Natural killer cell (primary cell): ENCODE results near the gene CCDC12. TPM values are rescaled to one million over a fixed set of nuclear protein-coding genes. Genes with fewer than 3 reads are reported as not detected.
A peak's percentile ranks its signal among the peaks of the same experiment; 100 is the strongest.
"Not testable (repeated sequence)": the region's sequence is repeated elsewhere in the genome, so short reads cannot be mapped to it uniquely, and the experiment has no call there.

Source experiments
- ATAC-seq, 3 donors: fragments of 150-1000 bp in 2 of 3; fragments of 200-7000 bp in 1 of 3; cut with Tn5 transposase; 1 replicate in 1 of 3; 2 replicates in 2 of 3; pipeline ENCODE4 v1.10.0; 2021; ENCODE audit warnings: mild to moderate bottlenecking in 2 of 3, moderate library complexity in 2 of 3
- DNase-seq, 2 donors: peaks; one replicate each; pipeline versions ENCODE4 v3.0.0 to v3.0.0-alpha.2; 2013 to 2021; ENCODE audit warnings: mixed read lengths in 1 of 2
- H3K27ac ChIP-seq: one replicate; pipeline ENCODE4 v1.5.1; 2013; ENCODE audit warnings: mild to moderate bottlenecking, low read length
- H3K27me3 ChIP-seq: one replicate; pipeline ENCODE4 v1.6.1; 2013; ENCODE audit warnings: low read length; ENCODE audit not compliant: control insufficient read depth, insufficient read depth
- H3K36me3 ChIP-seq: one replicate; pipeline ENCODE4 v1.6.1; 2013; ENCODE audit warnings: low read length; ENCODE audit not compliant: control insufficient read depth, insufficient read depth
- H3K4me1 ChIP-seq: one replicate; pipeline ENCODE4 v1.6.1; 2013; ENCODE audit warnings: low read length; ENCODE audit not compliant: control insufficient read depth, insufficient read depth
- H3K4me3 ChIP-seq: one replicate; pipeline ENCODE4 v1.5.1; 2013; ENCODE audit warnings: low read length
- H3K9me3 ChIP-seq: one replicate; pipeline ENCODE4 v1.6.1; 2013; ENCODE audit warnings: low read length; ENCODE audit not compliant: control insufficient read depth, insufficient read depth
- H3K27ac Mint-ChIP-seq, 2 donors: one replicate each; pipeline ENCODE4 v1.8.0; 2022; ENCODE audit warnings: mild to moderate bottlenecking in 2 of 2, mixed read lengths in 2 of 2, moderate library complexity in 1 of 2
- H3K27me3 Mint-ChIP-seq, 2 donors: one replicate each; pipeline ENCODE4 v1.8.0; 2022; ENCODE audit warnings: low read depth in 2 of 2, mixed read lengths in 2 of 2
- H3K36me3 Mint-ChIP-seq: one replicate; pipeline ENCODE4 v1.8.0; 2022; ENCODE audit warnings: mixed read lengths
- H3K4me1 Mint-ChIP-seq, 2 donors: one replicate each; pipeline ENCODE4 v1.8.0; 2022; ENCODE audit warnings: mixed read lengths in 2 of 2
- H3K4me3 Mint-ChIP-seq: one replicate; pipeline ENCODE4 v1.8.0; 2022; ENCODE audit warnings: mild to moderate bottlenecking, moderate library complexity, mixed read lengths
- H3K9me3 Mint-ChIP-seq, 2 donors: one replicate each; pipeline ENCODE4 v1.8.0; 2022; ENCODE audit warnings: mixed read lengths in 2 of 2
- WGBS: methylation state at CpG from one replicate; pipeline ENCODE4 v1.1.7; 2013; ENCODE audit warnings: missing lambda C conversion rate; ENCODE audit not compliant: insufficient coverage; 5-methylcytosine and 5-hydroxymethylcytosine counted together
- intact Hi-C: fragments of 100-400 bp; cut with micrococcal nuclease; formaldehyde crosslinking; loops from one replicate; pipeline ENCODE4 v1.14.2; 2022
- total RNA-seq, 4 donors: library from RNA; stranded (reverse); fragments of 120-200 nt in 1 of 4; gene quantifications; one replicate each; pipeline versions ENCODE4 v1.2.3 to v1.2.4, GENCODE V29; 2013 to 2022
- TF ChIP-seq, protein P1 (sequence below): fragments of 200-600 bp; IDR thresholded peaks from one replicate; pipeline ENCODE4 v1.8.0; 2022; ENCODE audit warnings: antibody characterized with exemption

Gene CCDC12
- total RNA-seq, 3 donors from 2014 or later (not counting 1 experiment from before 2014, with no cell fraction given): 104 to 114 (median 111) TPM

DNA sequence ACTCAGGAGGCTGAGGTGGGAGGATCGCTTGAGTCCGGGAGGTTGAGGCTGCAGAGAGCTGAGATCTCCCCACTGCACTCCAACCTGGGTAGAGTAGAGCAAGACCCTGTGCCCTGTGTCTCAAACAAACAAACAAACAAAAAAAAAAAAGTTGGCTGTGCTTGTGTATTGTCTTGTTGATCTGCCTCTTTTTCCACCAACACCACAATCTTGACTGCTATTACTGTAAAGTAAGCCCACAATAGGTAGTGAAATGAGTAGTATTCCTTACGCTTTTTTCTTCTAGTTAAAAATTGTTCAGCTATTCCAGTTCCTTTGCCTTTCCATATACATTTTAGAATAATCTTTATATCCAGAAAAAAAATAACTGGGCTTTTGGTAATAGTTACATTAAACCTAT is 63.6 kb downstream of the CCDC12 start:
- TF ChIP-seq, protein P1, sequence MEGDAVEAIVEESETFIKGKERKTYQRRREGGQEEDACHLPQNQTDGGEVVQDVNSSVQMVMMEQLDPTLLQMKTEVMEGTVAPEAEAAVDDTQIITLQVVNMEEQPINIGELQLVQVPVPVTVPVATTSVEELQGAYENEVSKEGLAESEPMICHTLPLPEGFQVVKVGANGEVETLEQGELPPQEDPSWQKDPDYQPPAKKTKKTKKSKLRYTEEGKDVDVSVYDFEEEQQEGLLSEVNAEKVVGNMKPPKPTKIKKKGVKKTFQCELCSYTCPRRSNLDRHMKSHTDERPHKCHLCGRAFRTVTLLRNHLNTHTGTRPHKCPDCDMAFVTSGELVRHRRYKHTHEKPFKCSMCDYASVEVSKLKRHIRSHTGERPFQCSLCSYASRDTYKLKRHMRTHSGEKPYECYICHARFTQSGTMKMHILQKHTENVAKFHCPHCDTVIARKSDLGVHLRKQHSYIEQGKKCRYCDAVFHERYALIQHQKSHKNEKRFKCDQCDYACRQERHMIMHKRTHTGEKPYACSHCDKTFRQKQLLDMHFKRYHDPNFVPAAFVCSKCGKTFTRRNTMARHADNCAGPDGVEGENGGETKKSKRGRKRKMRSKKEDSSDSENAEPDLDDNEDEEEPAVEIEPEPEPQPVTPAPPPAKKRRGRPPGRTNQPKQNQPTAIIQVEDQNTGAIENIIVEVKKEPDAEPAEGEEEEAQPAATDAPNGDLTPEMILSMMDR: no peak
- Histone ChIP-seq H3K4me1 (peaks cover 31% of the 10 kb centered on the region), H3K27me3 (no peaks in the 10 kb centered on the region), H3K27ac (no peak overlapping the region), H3K36me3 (peaks cover 16% of the 10 kb centered on the region), H3K4me3 (no peak overlapping the region), H3K9me3 (no peaks in the 10 kb centered on the region)
- Mint-ChIP-seq H3K4me3 (no peak overlapping the region), H3K36me3 (peaks cover 5% of the 10 kb centered on the region), H3K27me3 (no peaks in the 10 kb centered on the region), H3K4me1 (peaks cover 38 to 42% of the 10 kb centered on the region in 2 donors), H3K9me3 (no peaks in the 10 kb centered on the region), H3K27ac (no peak overlapping the region)
- ATAC-seq (no peak), DNase-seq (no peak)
- intact Hi-C loops: no loop called here
- WGBS: 100% methylated on average over 2 of the region's 3 CpGs

DNA sequence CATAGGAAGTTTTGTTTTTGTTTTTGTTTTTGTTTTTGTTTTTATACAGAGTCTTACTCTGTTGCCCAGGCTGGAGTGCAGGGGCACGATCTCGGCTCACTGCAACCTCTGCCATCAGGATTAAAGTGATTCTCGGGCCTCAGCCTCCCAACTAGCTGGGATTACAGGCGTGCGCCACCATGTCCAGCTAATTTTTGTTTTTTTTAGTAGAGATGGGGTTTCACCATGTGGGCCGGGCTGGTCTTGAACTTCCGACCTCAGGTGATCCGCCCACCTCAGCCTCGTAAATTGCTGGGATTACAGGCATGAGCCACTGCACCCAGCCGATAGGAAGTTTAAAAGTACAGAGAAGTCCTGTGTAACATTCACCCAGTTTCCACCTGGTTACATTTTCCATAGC is 65.6 kb downstream of the CCDC12 start:
- peaks cover 27 to 28% of the 10 kb centered on the region in 2 donors for H3K4me1 Mint-ChIP-seq
- 96% methylated on average over 10 of the region's 10 CpGs for WGBS
- H3K27ac Mint-ChIP-seq, H3K4me3 ChIP-seq, H3K27me3 Mint-ChIP-seq, H3K27me3 ChIP-seq, intact Hi-C loops, H3K36me3 ChIP-seq, ATAC-seq, H3K36me3 Mint-ChIP-seq, H3K27ac ChIP-seq, H3K9me3 ChIP-seq, H3K4me3 Mint-ChIP-seq, DNase-seq, H3K9me3 Mint-ChIP-seq: not testable (repeated sequence)
- H3K4me1 ChIP-seq: peaks cover 30% of the 10 kb centered on the region

- Histone ChIP-seq H3K27me3 (no peaks in the 10 kb centered on the region), H3K4me3 (no peak overlapping the region), H3K36me3 (no peaks in the 10 kb centered on the region), H3K9me3 (no peaks in the 10 kb centered on the region), H3K27ac (no peak overlapping the region), H3K4me1 (peaks cover 24% of the 10 kb centered on the region)
- H3K4me1 Mint-ChIP-seq: peaks cover 20 to 22% of the 10 kb centered on the region in 2 donors
- WGBS: 82% methylated on average over 6 of the region's 6 CpGs
- no peak for DNase-seq
- intact Hi-C loops: no loop called here
- ATAC-seq: no peak
- H3K27ac Mint-ChIP-seq: no peak overlapping the region
- H3K4me3 Mint-ChIP-seq: no peak overlapping the region
- no peaks in the 10 kb centered on the region for H3K9me3 Mint-ChIP-seq
- no peaks in the 10 kb centered on the region for H3K36me3 Mint-ChIP-seq
- TF ChIP-seq, protein P1: no peak
- no peaks in the 10 kb centered on the region for H3K27me3 Mint-ChIP-seq
Measured at GRCh38 chr3:46910166-46910760, 66.3 kb downstream of the CCDC12 start.

DNA sequence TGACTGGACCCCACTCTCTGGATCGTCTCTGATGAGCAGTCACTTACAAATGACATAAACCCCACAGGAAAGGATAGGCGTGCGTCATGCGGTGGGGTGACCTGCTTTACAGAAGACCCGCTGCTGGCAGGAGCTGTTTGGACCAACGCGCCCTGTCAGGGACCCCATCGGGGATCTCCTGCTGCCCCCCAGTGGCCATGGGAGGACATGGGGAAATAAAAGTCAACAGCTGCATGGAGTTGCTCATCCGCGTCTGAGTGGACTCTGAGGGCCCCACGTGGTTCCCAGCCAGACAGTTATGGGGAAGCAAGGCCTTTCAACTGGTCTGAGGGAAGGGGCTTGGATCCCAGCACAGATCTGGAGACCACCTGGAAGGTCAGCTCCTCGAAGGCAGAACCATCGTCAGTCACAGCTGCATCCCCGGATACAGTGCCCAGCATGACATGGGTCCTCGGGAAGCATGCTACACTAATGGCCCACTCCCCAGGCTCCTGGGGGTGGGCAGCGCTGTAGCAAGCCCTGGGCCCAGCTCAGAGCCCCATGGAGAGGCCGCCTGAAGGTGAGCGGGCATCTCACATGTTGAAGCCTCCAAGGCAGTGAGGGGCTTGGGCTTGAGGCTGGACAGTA is 66.9 kb downstream of the CCDC12 start:
- ATAC-seq (peak; percentile 87 to 96 (median 92)), DNase-seq (peak; percentile 81 to 84)
- Mint-ChIP-seq H3K9me3 (no peaks in the 10 kb centered on the region), H3K27me3 (no peaks in the 10 kb centered on the region), H3K4me1 (peaks cover 14 to 15% of the 10 kb centered on the region in 2 donors), H3K36me3 (no peaks in the 10 kb centered on the region), H3K27ac (peak overlapping the region in 1 of 2 donors; percentile 52), H3K4me3 (no peak overlapping the region)
- intact Hi-C loops: loop anchor here (1.0 kb wide), 2 partner anchors 43 to 204 kb away; no protein-coding TSS in a partner anchor
- Histone ChIP-seq H3K27me3 (no peaks in the 10 kb centered on the region), H3K9me3 (no peaks in the 10 kb centered on the region), H3K4me3 (no peak overlapping the region), H3K4me1 (peaks cover 21% of the 10 kb centered on the region), H3K36me3 (no peaks in the 10 kb centered on the region), H3K27ac (no peak overlapping the region)
- TF ChIP-seq, protein P1: peak; percentile 95
- WGBS: 25% methylated on average over 18 of the region's 18 CpGs
